GM23338 (cell line): Measurements from ENCODE around the gene CYB561D2.

ENCODE experiments used
- EZH2 ChIP-seq: fragments of 200-600 bp; sonication (generic); IDR thresholded peaks from one replicate; pipeline ENCODE4 v1.8.0; 2017; ENCODE audit warnings: antibody characterized with exemption, mild to moderate bottlenecking, low read depth; ENCODE audit not compliant: unreplicated experiment
- TF ChIP-seq, protein P1 (sequence below), 2 experiments: fragments of 200-600 bp in 1 of 2; sonication (generic) in 1 of 2; conservative IDR thresholded peaks; 2 replicates each; pipeline versions ENCODE4 v1.5.1 to v1.6.1; 2016 to 2017; ENCODE audit warnings: antibody characterized with exemption in 2 of 2, low read depth in 2 of 2, mild to moderate bottlenecking in 2 of 2, moderate library complexity in 1 of 2

DNA sequence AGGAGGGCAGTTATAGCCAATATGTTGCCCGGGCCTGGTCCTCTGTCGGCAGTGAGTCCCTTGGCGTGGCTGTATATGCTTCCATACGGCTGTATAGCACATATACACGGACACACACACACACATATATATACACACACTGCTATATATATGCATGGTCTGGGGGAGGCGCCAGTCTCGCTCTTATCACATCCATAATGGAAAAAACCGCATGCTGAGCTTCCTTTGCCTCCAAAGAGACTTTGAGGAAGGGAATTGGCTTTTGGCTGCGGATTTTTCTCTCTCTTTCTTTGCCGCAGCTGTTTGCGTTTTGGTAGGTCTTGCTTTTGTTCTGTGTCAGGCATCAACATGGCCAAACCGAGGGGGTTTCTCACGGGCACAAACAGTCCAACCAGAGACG is 19.9 kb downstream of the CYB561D2 start:
- no peak for TF ChIP-seq EZH2
- TF ChIP-seq, protein P1, sequence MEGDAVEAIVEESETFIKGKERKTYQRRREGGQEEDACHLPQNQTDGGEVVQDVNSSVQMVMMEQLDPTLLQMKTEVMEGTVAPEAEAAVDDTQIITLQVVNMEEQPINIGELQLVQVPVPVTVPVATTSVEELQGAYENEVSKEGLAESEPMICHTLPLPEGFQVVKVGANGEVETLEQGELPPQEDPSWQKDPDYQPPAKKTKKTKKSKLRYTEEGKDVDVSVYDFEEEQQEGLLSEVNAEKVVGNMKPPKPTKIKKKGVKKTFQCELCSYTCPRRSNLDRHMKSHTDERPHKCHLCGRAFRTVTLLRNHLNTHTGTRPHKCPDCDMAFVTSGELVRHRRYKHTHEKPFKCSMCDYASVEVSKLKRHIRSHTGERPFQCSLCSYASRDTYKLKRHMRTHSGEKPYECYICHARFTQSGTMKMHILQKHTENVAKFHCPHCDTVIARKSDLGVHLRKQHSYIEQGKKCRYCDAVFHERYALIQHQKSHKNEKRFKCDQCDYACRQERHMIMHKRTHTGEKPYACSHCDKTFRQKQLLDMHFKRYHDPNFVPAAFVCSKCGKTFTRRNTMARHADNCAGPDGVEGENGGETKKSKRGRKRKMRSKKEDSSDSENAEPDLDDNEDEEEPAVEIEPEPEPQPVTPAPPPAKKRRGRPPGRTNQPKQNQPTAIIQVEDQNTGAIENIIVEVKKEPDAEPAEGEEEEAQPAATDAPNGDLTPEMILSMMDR (conservative IDR thresholded peaks at IDR 0.05; ENCODE audit: low read depth in 2 of 2), result peak; percentile 44 to 53
